ENCODE data around the gene TUBA1C. TPM values are rescaled to one million over a fixed set of nuclear protein-coding genes. Genes with fewer than 3 reads are reported as not detected.

Gene TUBA1C
- polyA plus RNA-seq, 1 of the 3 experiments (the other 2 are of a cell fraction) = 3.3 TPM

DNA sequence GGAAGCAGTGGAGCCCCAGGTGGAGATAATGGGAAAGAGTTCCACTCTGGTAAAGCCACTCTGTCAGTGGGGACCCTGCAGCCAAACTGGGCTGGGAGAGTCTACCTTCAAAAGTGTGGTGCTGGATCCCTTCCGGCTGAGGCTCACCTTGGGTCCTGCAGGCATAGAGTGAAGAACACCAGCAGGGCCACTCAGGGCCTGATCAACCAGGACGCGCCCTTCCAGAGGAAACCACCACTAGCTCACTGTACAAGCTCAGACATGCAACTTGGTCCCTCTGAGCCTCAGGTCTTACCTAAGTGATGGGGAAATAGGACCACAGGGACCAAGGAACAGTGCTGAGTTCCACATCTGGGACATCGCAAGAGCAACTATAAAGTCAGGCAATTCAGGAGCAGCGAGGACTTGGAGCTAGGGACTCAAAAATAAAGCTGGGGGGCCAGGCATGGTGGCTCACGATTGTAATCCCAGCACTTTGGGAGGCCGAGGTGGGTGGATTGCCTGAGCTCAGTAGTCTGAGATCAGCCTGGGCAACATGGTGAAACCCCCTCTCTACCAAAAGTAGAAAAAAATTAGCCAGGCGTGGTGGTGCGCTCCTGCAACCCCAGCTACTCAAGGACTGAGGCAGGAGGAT, 24.2 kb downstream of the TUBA1C start (continued):
- TF ChIP-seq FOSL2 (IDR thresholded peaks at IDR 0.05; ENCODE audit: borderline replicate concordance, low read depth) (no peak), RAD21 (IDR thresholded peaks at IDR 0.05; ENCODE audit: low read length) (no peak)

DNA sequence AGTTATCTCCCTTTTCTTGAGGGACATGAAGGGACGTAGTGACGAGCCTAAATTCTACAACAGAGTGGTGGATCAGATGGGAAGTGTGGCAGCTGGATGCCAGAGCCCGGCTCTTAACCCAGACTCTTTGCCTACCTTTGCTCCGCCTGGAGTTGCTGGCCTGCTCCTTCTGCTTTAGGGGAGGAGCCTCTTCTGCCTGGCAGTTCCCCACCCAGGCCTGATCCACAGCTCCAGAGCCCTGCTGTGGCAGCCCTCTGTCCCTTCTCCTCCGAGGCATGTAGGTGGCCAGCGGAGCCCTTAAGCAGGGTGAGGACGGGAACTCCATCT, 27.8 kb downstream of the TUBA1C start:
- peak overlapping the region in 1 of 2 experiments; percentile 71; a peak in 2 of 4 replicates for H3K27ac ChIP-seq (ENCODE audit: low read depth in 2 of 2, low read length in 1 of 2)
- peak overlapping the region; percentile 63; the same call in 1 of the 2 replicates for H2AFZ ChIP-seq (ENCODE audit: low read depth)

More for the DNA sequence above, 27.8 kb downstream of the TUBA1C start:
- peak; percentile 61 for DNase-seq
- no peaks in the 10 kb centered on the region for H4K20me1 ChIP-seq (ENCODE audit: insufficient read depth)
- H3K4me3 ChIP-seq (ENCODE audit: low read depth in 2 of 2, low read length in 1 of 2) = no peak overlapping the region
- H3K79me2 ChIP-seq (ENCODE audit: insufficient read depth) = no peaks in the 10 kb centered on the region
- ChIA-PET CTCF (interaction anchor here (0.8 to 29.6 kb wide), 8 partner anchors 10 to 205 kb away, joined by 3 to 658 read pairs (median 13); partner anchors contain the start of genes C1QL4 and DNAJC22), POLR2A (interaction anchor here (1.1 to 3.6 kb wide), 6 partner anchors 30 to 74 kb away, joined by 3 to 34 read pairs (median 6); partner anchors contain the start of genes SPATS2 and TROAP)
- peaks cover 7 to 29% of the 10 kb centered on the region in 2 experiments; a peak in 3 of 4 replicates for H3K4me1 ChIP-seq (ENCODE audit: control insufficient read depth in 1 of 2, insufficient read depth in 2 of 2, low read depth in 1 of 2, low read length in 1 of 2)
- TF ChIP-seq, protein P1, sequence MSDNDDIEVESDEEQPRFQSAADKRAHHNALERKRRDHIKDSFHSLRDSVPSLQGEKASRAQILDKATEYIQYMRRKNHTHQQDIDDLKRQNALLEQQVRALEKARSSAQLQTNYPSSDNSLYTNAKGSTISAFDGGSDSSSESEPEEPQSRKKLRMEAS (IDR thresholded peaks at IDR 0.05; ENCODE audit: low read depth) = no peak
- TF ChIP-seq EP300 (IDR thresholded peaks at IDR 0.05; ENCODE audit: borderline replicate concordance in 1 of 2, low read depth in 1 of 2, low read length in 1 of 2) (no peak), EZH2phosphoT487 (IDR thresholded peaks at IDR 0.05; ENCODE audit: borderline replicate concordance, low read depth) (no peak), TEAD4 (IDR thresholded peaks at IDR 0.05; ENCODE audit: borderline replicate concordance, insufficient read depth) (no peak), MEF2A (IDR thresholded peaks at IDR 0.05; ENCODE audit: borderline replicate concordance, low read depth) (no peak), ELF1 (IDR thresholded peaks at IDR 0.05) (no peak), RCOR1 (IDR thresholded peaks at IDR 0.05; ENCODE audit: low read length) (no peak), TCF12 (IDR thresholded peaks at IDR 0.05) (no peak), SMC3 (IDR thresholded peaks at IDR 0.05; ENCODE audit: low read depth, low read length) (no peak), SIN3A (IDR thresholded peaks at IDR 0.05; ENCODE audit: borderline replicate concordance, low read depth, low read length) (no peak)
- TF ChIP-seq, protein P2, sequence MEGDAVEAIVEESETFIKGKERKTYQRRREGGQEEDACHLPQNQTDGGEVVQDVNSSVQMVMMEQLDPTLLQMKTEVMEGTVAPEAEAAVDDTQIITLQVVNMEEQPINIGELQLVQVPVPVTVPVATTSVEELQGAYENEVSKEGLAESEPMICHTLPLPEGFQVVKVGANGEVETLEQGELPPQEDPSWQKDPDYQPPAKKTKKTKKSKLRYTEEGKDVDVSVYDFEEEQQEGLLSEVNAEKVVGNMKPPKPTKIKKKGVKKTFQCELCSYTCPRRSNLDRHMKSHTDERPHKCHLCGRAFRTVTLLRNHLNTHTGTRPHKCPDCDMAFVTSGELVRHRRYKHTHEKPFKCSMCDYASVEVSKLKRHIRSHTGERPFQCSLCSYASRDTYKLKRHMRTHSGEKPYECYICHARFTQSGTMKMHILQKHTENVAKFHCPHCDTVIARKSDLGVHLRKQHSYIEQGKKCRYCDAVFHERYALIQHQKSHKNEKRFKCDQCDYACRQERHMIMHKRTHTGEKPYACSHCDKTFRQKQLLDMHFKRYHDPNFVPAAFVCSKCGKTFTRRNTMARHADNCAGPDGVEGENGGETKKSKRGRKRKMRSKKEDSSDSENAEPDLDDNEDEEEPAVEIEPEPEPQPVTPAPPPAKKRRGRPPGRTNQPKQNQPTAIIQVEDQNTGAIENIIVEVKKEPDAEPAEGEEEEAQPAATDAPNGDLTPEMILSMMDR (IDR thresholded peaks at IDR 0.05) = no peak
- TF ChIP-seq, protein P3, sequence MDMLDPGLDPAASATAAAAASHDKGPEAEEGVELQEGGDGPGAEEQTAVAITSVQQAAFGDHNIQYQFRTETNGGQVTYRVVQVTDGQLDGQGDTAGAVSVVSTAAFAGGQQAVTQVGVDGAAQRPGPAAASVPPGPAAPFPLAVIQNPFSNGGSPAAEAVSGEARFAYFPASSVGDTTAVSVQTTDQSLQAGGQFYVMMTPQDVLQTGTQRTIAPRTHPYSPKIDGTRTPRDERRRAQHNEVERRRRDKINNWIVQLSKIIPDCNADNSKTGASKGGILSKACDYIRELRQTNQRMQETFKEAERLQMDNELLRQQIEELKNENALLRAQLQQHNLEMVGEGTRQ (IDR thresholded peaks at IDR 0.05; ENCODE audit: borderline replicate concordance, low read depth, low read length) = no peak
- TF ChIP-seq, protein P4, sequence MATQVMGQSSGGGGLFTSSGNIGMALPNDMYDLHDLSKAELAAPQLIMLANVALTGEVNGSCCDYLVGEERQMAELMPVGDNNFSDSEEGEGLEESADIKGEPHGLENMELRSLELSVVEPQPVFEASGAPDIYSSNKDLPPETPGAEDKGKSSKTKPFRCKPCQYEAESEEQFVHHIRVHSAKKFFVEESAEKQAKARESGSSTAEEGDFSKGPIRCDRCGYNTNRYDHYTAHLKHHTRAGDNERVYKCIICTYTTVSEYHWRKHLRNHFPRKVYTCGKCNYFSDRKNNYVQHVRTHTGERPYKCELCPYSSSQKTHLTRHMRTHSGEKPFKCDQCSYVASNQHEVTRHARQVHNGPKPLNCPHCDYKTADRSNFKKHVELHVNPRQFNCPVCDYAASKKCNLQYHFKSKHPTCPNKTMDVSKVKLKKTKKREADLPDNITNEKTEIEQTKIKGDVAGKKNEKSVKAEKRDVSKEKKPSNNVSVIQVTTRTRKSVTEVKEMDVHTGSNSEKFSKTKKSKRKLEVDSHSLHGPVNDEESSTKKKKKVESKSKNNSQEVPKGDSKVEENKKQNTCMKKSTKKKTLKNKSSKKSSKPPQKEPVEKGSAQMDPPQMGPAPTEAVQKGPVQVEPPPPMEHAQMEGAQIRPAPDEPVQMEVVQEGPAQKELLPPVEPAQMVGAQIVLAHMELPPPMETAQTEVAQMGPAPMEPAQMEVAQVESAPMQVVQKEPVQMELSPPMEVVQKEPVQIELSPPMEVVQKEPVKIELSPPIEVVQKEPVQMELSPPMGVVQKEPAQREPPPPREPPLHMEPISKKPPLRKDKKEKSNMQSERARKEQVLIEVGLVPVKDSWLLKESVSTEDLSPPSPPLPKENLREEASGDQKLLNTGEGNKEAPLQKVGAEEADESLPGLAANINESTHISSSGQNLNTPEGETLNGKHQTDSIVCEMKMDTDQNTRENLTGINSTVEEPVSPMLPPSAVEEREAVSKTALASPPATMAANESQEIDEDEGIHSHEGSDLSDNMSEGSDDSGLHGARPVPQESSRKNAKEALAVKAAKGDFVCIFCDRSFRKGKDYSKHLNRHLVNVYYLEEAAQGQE (IDR thresholded peaks at IDR 0.05; ENCODE audit: low read depth, low read length) = no peak
- peak overlapping the region; percentile 59; the same call in 1 of the 2 replicates for H3K4me2 ChIP-seq
- H3K36me3 ChIP-seq (replicated peaks in 1 of 2; ENCODE audit: control insufficient read depth in 1 of 2, insufficient read depth in 2 of 2, low read length in 1 of 2) = no peaks in the 10 kb centered on the region
- no peaks in the 10 kb centered on the region for H3K9me3 ChIP-seq
- no peaks in the 10 kb centered on the region for H3F3A ChIP-seq (replicated peaks; ENCODE audit: insufficient read depth)
- 70% methylated on average over 6 of the region's 7 CpGs for WGBS (ENCODE audit: low lambda C conversion rate)
- H3K27me3 ChIP-seq (ENCODE audit: insufficient read depth) = no peaks in the 10 kb centered on the region
- 0 out of 2 replicates have a peak overlapping the region, but pooled peaks have one; percentile 25 for H3K9ac ChIP-seq
- H3K9me2 ChIP-seq = no peaks in the 10 kb centered on the region

All from SK-N-SH (cell line).